H1 (cell line): Measurements from ENCODE around the gene FXR1. TPM values are rescaled to one million over a fixed set of nuclear protein-coding genes. Genes with fewer than 3 reads are reported as not detected.

Experiments used
- CTCF ChIA-PET: fragments of 300-600 bp; sonication (Branson Sonifier 250); formaldehyde crosslinking; loops from one replicate; lab custom pipeline; 2021; ENCODE audit not compliant: partially characterized antibody; lab: Charles Lee
- POLR2A ChIA-PET: fragments of 300-600 bp; sonication (Branson Sonifier 250); formaldehyde crosslinking; loops from one replicate; lab custom pipeline; 2021; ENCODE audit warnings: inconsistent platforms; ENCODE audit not compliant: partially characterized antibody; lab: Charles Lee
- DNase-seq, 2 experiments: peaks; one replicate each; pipeline versions ENCODE4 v3.0.0 to v3.0.0-alpha.2; 2010 to 2022; ENCODE audit warnings: low spot score in 2 of 2, low read depth in 1 of 2, mixed read lengths in 1 of 2
- FAIRE-seq: peaks from 2 replicates; lab custom pipeline; 2011; peaks lifted over from hg19 to GRCh38; lab: Jason Lieb, UNC
- H2AFZ ChIP-seq: 2 replicates; pipeline ENCODE4 v1.8.1; 2012; ENCODE audit warnings: low read length, inconsistent platforms
- H2AK5ac ChIP-seq: 2 replicates; pipeline ENCODE4 v1.6.1; 2013; ENCODE audit warnings: low read depth, low read length
- H2BK120ac ChIP-seq: replicated peaks from 2 replicates; pipeline ENCODE3; 2013; ENCODE audit warnings: low read depth, low read length, inconsistent platforms
- H2BK12ac ChIP-seq: 2 replicates; pipeline ENCODE4 v1.6.1; 2013; ENCODE audit warnings: low read depth, low read length
- H2BK15ac ChIP-seq: 2 replicates; pipeline ENCODE4 v1.6.1; 2013; ENCODE audit warnings: low read length
- H2BK20ac ChIP-seq: 2 replicates; pipeline ENCODE4 v1.6.1; 2013; ENCODE audit warnings: low read length
- H2BK5ac ChIP-seq: 2 replicates; pipeline ENCODE4 v1.6.1; 2013; ENCODE audit warnings: low read depth, low read length
- H3K14ac ChIP-seq: 2 replicates; pipeline ENCODE4 v1.6.1; 2013; ENCODE audit warnings: inconsistent platforms; ENCODE audit not compliant: insufficient read length
- H3K18ac ChIP-seq: 2 replicates; pipeline ENCODE4 v1.6.1; 2013; ENCODE audit warnings: low read length; ENCODE audit errors: extremely low read depth
- H3K23ac ChIP-seq: 2 replicates; pipeline ENCODE4 v1.6.1; 2013; ENCODE audit warnings: inconsistent platforms; ENCODE audit not compliant: insufficient read length
- H3K23me2 ChIP-seq: 2 replicates; pipeline ENCODE4 v1.6.1; 2013; ENCODE audit warnings: low read depth, low read length
- H3K27ac ChIP-seq: 2 replicates; pipeline ENCODE4 v1.6.1; 2011; ENCODE audit warnings: low read depth, low read length, inconsistent platforms
- H3K27me3 ChIP-seq, 4 experiments: replicated peaks in 1 of 4; 1 replicate in 1 of 4; 2 replicates in 3 of 4; pipeline versions ENCODE4 v1.6.1 to v1.8.1; 2011 to 2013; ENCODE audit warnings: low read length in 3 of 4, mild to moderate bottlenecking in 3 of 4, inconsistent platforms in 2 of 4, mixed read lengths in 2 of 4, moderate library complexity in 1 of 4; ENCODE audit not compliant: control insufficient read depth in 3 of 4, insufficient read depth in 3 of 4; ENCODE audit errors: extremely low read depth in 1 of 4
- H3K36me3 ChIP-seq, 4 experiments: 2 replicates each; pipeline versions ENCODE4 v1.6.1 to v1.8.1; 2011 to 2013; ENCODE audit warnings: mild to moderate bottlenecking in 4 of 4, low read length in 3 of 4, moderate library complexity in 2 of 4, control low read depth in 1 of 4, inconsistent platforms in 1 of 4; ENCODE audit not compliant: insufficient read depth in 4 of 4, control insufficient read depth in 2 of 4
- H3K4ac ChIP-seq: replicated peaks from 2 replicates; pipeline ENCODE3; 2013; ENCODE audit warnings: low read length, low read depth, mixed read lengths, inconsistent platforms; ENCODE audit not compliant: insufficient read length
- H3K4me1 ChIP-seq, 4 experiments: replicated peaks in 1 of 4; 1 replicate in 1 of 4; 2 replicates in 3 of 4; pipeline versions ENCODE4 v1.6.1 to v1.8.1; 2011 to 2013; ENCODE audit warnings: low read length in 3 of 4, inconsistent platforms in 2 of 4, mixed read lengths in 1 of 4; ENCODE audit not compliant: insufficient read depth in 4 of 4, control insufficient read depth in 3 of 4
- H3K4me2 ChIP-seq, 2 experiments: 2 replicates each; pipeline versions ENCODE4 v1.6.1 to v1.8.1; 2011 to 2013; ENCODE audit warnings: low read depth in 2 of 2, low read length in 2 of 2, control low read depth in 1 of 2, inconsistent platforms in 1 of 2, mild to moderate bottlenecking in 1 of 2; ENCODE audit not compliant: insufficient read depth in 1 of 2
- H3K4me3 ChIP-seq, 4 experiments: fragments of 200-600, 300-600 bp in 1 of 4; sonication (generic), shearing (Covaris generic), sonication (Bioruptor Twin) in 1 of 4; 2 replicates each; pipeline versions ENCODE4 v1.5.1 to v1.8.1; 2011 to 2016; ENCODE audit warnings: low read length in 4 of 4, low read depth in 3 of 4, control low read depth in 2 of 4, inconsistent platforms in 2 of 4, mild to moderate bottlenecking in 2 of 4, mixed read lengths in 1 of 4, moderate library complexity in 1 of 4; ENCODE audit not compliant: insufficient read depth in 2 of 4; ENCODE audit errors: extremely low read depth in 1 of 4
- H3K56ac ChIP-seq: replicated peaks from 2 replicates; pipeline ENCODE3; 2013; ENCODE audit warnings: low read depth, mild to moderate bottlenecking, mixed read lengths, low read length, inconsistent platforms; ENCODE audit not compliant: insufficient read length
- H3K79me1 ChIP-seq: 2 replicates; pipeline ENCODE4 v1.6.1; 2013; ENCODE audit warnings: low read depth, low read length, control low read depth
- H3K79me2 ChIP-seq, 2 experiments: 2 replicates each; pipeline versions ENCODE4 v1.6.1 to v1.8.1; 2012 to 2013; ENCODE audit warnings: low read length in 2 of 2, mild to moderate bottlenecking in 2 of 2, inconsistent platforms in 1 of 2; ENCODE audit not compliant: insufficient read depth in 2 of 2, control insufficient read depth in 1 of 2
- H3K9ac ChIP-seq, 4 experiments: replicated peaks in 1 of 4; 1 replicate in 1 of 4; 2 replicates in 3 of 4; pipeline versions ENCODE4 v1.6.1 to v1.8.1; 2011 to 2013; ENCODE audit warnings: low read depth in 3 of 4, low read length in 3 of 4, control low read depth in 2 of 4, mild to moderate bottlenecking in 2 of 4, moderate library complexity in 2 of 4, inconsistent platforms in 1 of 4; ENCODE audit errors: extremely low read depth in 1 of 4
- H3K9me3 ChIP-seq, 2 experiments: 2 replicates each; pipeline versions ENCODE4 v1.6.1 to v1.8.1; 2012 to 2013; ENCODE audit warnings: mild to moderate bottlenecking in 2 of 2, moderate library complexity in 2 of 2, control low read depth in 1 of 2, inconsistent platforms in 1 of 2, low read depth in 1 of 2, low read length in 1 of 2, mixed read lengths in 1 of 2; ENCODE audit not compliant: insufficient read depth in 2 of 2
- H4K20me1 ChIP-seq, 2 experiments: replicated peaks in 1 of 2; 2 replicates each; pipeline versions ENCODE3 to v1.8.1; 2011 to 2013; ENCODE audit warnings: inconsistent platforms in 2 of 2, low read length in 2 of 2, mild to moderate bottlenecking in 1 of 2; ENCODE audit not compliant: insufficient read depth in 2 of 2, control insufficient read depth in 1 of 2
- H4K5ac ChIP-seq: 2 replicates; pipeline ENCODE4 v1.6.1; 2013; ENCODE audit warnings: low read length, low read depth, mixed read lengths, inconsistent platforms; ENCODE audit not compliant: insufficient read length
- H4K8ac ChIP-seq: 2 replicates; pipeline ENCODE4 v1.8.0; 2013; ENCODE audit warnings: mild to moderate bottlenecking, moderate library complexity, low read length, inconsistent platforms; ENCODE audit not compliant: insufficient read depth; ENCODE audit errors: extremely low read depth
- H4K91ac ChIP-seq: replicated peaks from 2 replicates; pipeline ENCODE3; 2013; ENCODE audit warnings: low read length, mixed read lengths, inconsistent platforms; ENCODE audit not compliant: insufficient read length
- CBX5 ChIP-seq: fragments of 300-800, 300-1000 bp; sonication (generic); IDR thresholded peaks from 2 replicates; pipeline ENCODE4 v1.7.1; 2016; ENCODE audit warnings: antibody characterized with exemption, low read length, low read depth
- CBX8 ChIP-seq: fragments of 300-800, 300-1000 bp; sonication (generic); IDR thresholded peaks from 2 replicates; pipeline ENCODE4 v1.7.1; 2016; ENCODE audit warnings: low read depth, low read length, borderline replicate concordance
- EGR1 ChIP-seq: IDR thresholded peaks from 2 replicates; pipeline ENCODE4 v1.6.1; 2011; ENCODE audit warnings: low read depth, low read length, borderline replicate concordance
- KDM5A ChIP-seq: fragments of 200-600 bp; IDR thresholded peaks from 2 replicates; pipeline ENCODE4 v1.7.1; 2012; ENCODE audit warnings: mild to moderate bottlenecking, low read length, inconsistent platforms, mixed read lengths
- SIRT6 ChIP-seq: IDR thresholded peaks from one replicate; pipeline ENCODE4 v1.7.1; 2012; ENCODE audit warnings: low read length, inconsistent platforms
- SP1 ChIP-seq: IDR thresholded peaks from 2 replicates; pipeline ENCODE4 v1.6.1; 2011; ENCODE audit warnings: low read depth, low read length
- TBP ChIP-seq: IDR thresholded peaks from 2 replicates; pipeline ENCODE4 v1.6.1; 2011; ENCODE audit warnings: low read depth, low read length, improper control_type of control experiment
- USF2 ChIP-seq: IDR thresholded peaks from 2 replicates; pipeline ENCODE4 v1.6.1; 2011; ENCODE audit warnings: low read length, improper control_type of control experiment
- YY1 ChIP-seq: IDR thresholded peaks from 2 replicates; pipeline ENCODE4 v1.6.1; 2011; ENCODE audit warnings: low read depth, mild to moderate bottlenecking, low read length
- WGBS, 2 experiments: shearing (Covaris generic) in 1 of 2; methylation state at CpG; one replicate each; pipeline versions ENCODE4 v1.1.6 to v1.1.7; 2013 to 2015; ENCODE audit warnings: low lambda C conversion rate in 2 of 2, mixed read lengths in 2 of 2, inconsistent platforms in 1 of 2, low coverage in 1 of 2, missing lambda C conversion rate in 1 of 2; ENCODE audit not compliant: insufficient replicate concordance in 2 of 2, insufficient coverage in 1 of 2, insufficient read length in 1 of 2; ENCODE audit errors: extremely low coverage in 1 of 2, missing lambda C conversion rate in 1 of 2; 5-methylcytosine and 5-hydroxymethylcytosine counted together
- polyA plus RNA-seq, 7 experiments: library from polyadenylated mRNA; depleted of rRNA in 3 of 7; stranded (reverse) in 5 of 7; unstranded in 2 of 7; fragments of >200 nt in 5 of 7; fragments of 200-250 nt in 2 of 7; gene quantifications; 1 replicate in 5 of 7; 2 replicates in 1 of 7; 4 replicates in 1 of 7; pipeline versions ENCODE4 v1.2.1 to v1.2.3, GENCODE V29; 2011 to 2013; ENCODE audit warnings: missing spikeins in 2 of 7, mixed read lengths in 2 of 7
- total RNA-seq: library from RNA; stranded (reverse); fragmentation: NEBNext Ultra II Directional; extraction: Animal tissue kit (Norgen Biotek cat#: 25700); gene quantifications from 2 replicates; pipeline ENCODE4 v1.2.1, GENCODE V29; 2021

Gene FXR1
- total and polyA plus RNA-seq, 2 of the 8 experiments (the other 6 are each of a cell fraction or from before 2014, with no cell fraction given), result 108 to 283 TPM

- no peak overlapping the region for H3K18ac ChIP-seq
- no peak overlapping the region for H2BK12ac ChIP-seq
- H4K8ac ChIP-seq, result no peak overlapping the region
- no peaks in the 10 kb centered on the region for H3K27me3 ChIP-seq
- H2BK15ac ChIP-seq, result no peak overlapping the region
- no peak overlapping the region for H2AFZ ChIP-seq
- H4K91ac ChIP-seq, result no peak overlapping the region
- DNase-seq (no peak), FAIRE-seq (no peak)
- H4K5ac ChIP-seq, result no peak overlapping the region
- no peak overlapping the region for H3K4me2 ChIP-seq
- H3K4ac ChIP-seq, result no peak overlapping the region
- no peaks in the 10 kb centered on the region for H3K36me3 ChIP-seq
- WGBS, 2 experiments, result 86% methylated on average over 7 of the region's 7 CpGs; no CpG with 5 or more reads in 1 of the 2 experiments
- H2BK120ac ChIP-seq, result no peak overlapping the region
- no peak overlapping the region for H2BK5ac ChIP-seq
- H3K4me1 ChIP-seq, result peaks cover 0 to 6% (median 2%) of the 10 kb centered on the region in 4 experiments; a peak in 2 of 7 replicates
- CTCF ChIA-PET, result no interaction called here
- no peaks in the 10 kb centered on the region for H3K23me2 ChIP-seq
- H3K4me3 ChIP-seq, result no peak overlapping the region
- no peak overlapping the region for H3K27ac ChIP-seq
- POLR2A ChIA-PET, result no interaction called here
- no peak overlapping the region for H2BK20ac ChIP-seq
- no peaks in the 10 kb centered on the region for H3K79me2 ChIP-seq
- no peaks in the 10 kb centered on the region for H3K79me1 ChIP-seq
- H2AK5ac ChIP-seq, result no peak overlapping the region
- no peaks in the 10 kb centered on the region for H3K9me3 ChIP-seq
- H3K23ac ChIP-seq, result no peak overlapping the region
- H3K56ac ChIP-seq, result no peak overlapping the region
- H3K14ac ChIP-seq, result no peak overlapping the region
- no peaks in the 10 kb centered on the region for H4K20me1 ChIP-seq
- no peak overlapping the region for H3K9ac ChIP-seq
- TF ChIP-seq TBP (no peak), YY1 (no peak), SIRT6 (no peak), EGR1 (no peak), SP1 (no peak), CBX8 (no peak), CBX5 (no peak), USF2 (no peak), KDM5A (no peak)
Measured at GRCh38 chr3:181006541-181006940, 94.1 kb downstream of the FXR1 start.
